A549 treated with AZD9567 at 1 μM for 4 hours (cell line): ENCODE results near the gene SLC25A24. TPM values are rescaled to one million over a fixed set of nuclear protein-coding genes. Genes with fewer than 3 reads are reported as not detected.

Experiments used
- total RNA-seq: library from RNA; stranded (reverse); fragments of 200-300 nt; extraction: Qiagen RNA extraction; gene quantifications from 5 replicates; pipeline ENCODE4 v1.2.3, GENCODE V29; 2022; ENCODE audit not compliant: insufficient read depth

SLC25A24 gene
- 19.7 to 29.6 TPM (median 28.2 TPM) in 5 replicates for total RNA-seq

GRCh38 chr1:108199781-108200686, at the start of gene SLC25A24:
SLC25A24 (minus strand) TSS chr1:108200343; CDS start chr1:108200138, 205 bp downstream.

GRCh38 chr1:108243976-108244375, 43.8 kb upstream of the SLC25A24 start, which contains the start of gene NBPF4:
NBPF4 (minus strand) TSS chr1:108244076; CDS start chr1:108243761, 315 bp downstream.

Other genes starting within 250 kb of the SLC25A24 start
- gene VAV3, start 235.2 kb downstream of the SLC25A24 start, total RNA-seq, result 0.43 to 0.65 TPM (median 0.61 TPM) in 4 of 5 replicates, not detected in the other
- 0.08 to 0.17 TPM (median 0.12 TPM) in 4 of 5 replicates, not detected in the other for gene NBPF4, start 43.7 kb upstream of the SLC25A24 start, total RNA-seq
- not detected in 5 replicates for gene NBPF6, start 250.0 kb upstream of the SLC25A24 start, total RNA-seq